MCF 10A (cell line): Measurements from ENCODE around the gene IKZF3. TPM values are rescaled to one million over a fixed set of nuclear protein-coding genes. Genes with fewer than 3 reads are reported as not detected.

ENCODE experiments used
- BruUV-seq: library from RNA; stranded (reverse); fragments of 400-500 nt; replicated peaks from 2 replicates; lab custom pipeline; 2021; lab: Mats Ljungman, UMichigan
- CTCF ChIA-PET: fragments of 300-600 bp; sonication (Branson Sonifier 250); formaldehyde crosslinking; extraction: SDS; loops from one replicate; lab custom pipeline; 2021; ENCODE audit warnings: antibody characterized with exemption, inconsistent platforms; lab: Yijun Ruan, JAX
- POLR2A ChIA-PET: fragments of 300-600, 350-650 bp; sonication (Branson Sonifier 250); formaldehyde crosslinking; extraction: SDS; loops from one replicate; lab custom pipeline; 2020; ENCODE audit warnings: antibody characterized with exemption, inconsistent platforms; lab: Yijun Ruan, JAX
- DNase-seq: peaks from one replicate; pipeline ENCODE4 v3.0.0-alpha.2; 2018; ENCODE audit not compliant: unreplicated experiment
- H3K27ac Mint-ChIP-seq: one replicate; pipeline ENCODE4 v1.8.0; 2022; ENCODE audit warnings: mild to moderate bottlenecking, low read depth, mixed read lengths; ENCODE audit not compliant: unreplicated experiment
- H3K27me3 Mint-ChIP-seq: one replicate; pipeline ENCODE4 v1.8.0; 2022; ENCODE audit warnings: mixed read lengths; ENCODE audit not compliant: insufficient read depth, unreplicated experiment
- H3K36me3 Mint-ChIP-seq: one replicate; pipeline ENCODE4 v1.8.0; 2022; ENCODE audit warnings: mild to moderate bottlenecking, moderate library complexity, mixed read lengths; ENCODE audit not compliant: insufficient read depth, unreplicated experiment
- H3K4me1 Mint-ChIP-seq: one replicate; pipeline ENCODE4 v1.8.0; 2022; ENCODE audit warnings: mixed read lengths; ENCODE audit not compliant: insufficient read depth, unreplicated experiment
- H3K4me3 Mint-ChIP-seq: one replicate; pipeline ENCODE4 v1.8.0; 2022; ENCODE audit warnings: mild to moderate bottlenecking, moderate library complexity, mixed read lengths; ENCODE audit not compliant: unreplicated experiment
- H3K9me3 Mint-ChIP-seq: one replicate; pipeline ENCODE4 v1.8.0; 2022; ENCODE audit warnings: mixed read lengths; ENCODE audit not compliant: unreplicated experiment
- CTCF ChIP-seq: fragments of 200-600 bp; IDR thresholded peaks from one replicate; pipeline ENCODE4 v1.8.0; 2022; ENCODE audit warnings: antibody characterized with exemption, mild to moderate bottlenecking; ENCODE audit not compliant: unreplicated experiment
- intact Hi-C: fragments of 100-400 bp; cut with micrococcal nuclease; formaldehyde crosslinking; loops from 2 replicates; pipeline ENCODE4 v1.14.1; 2022
- total RNA-seq: library from RNA; stranded (reverse); gene quantifications from 2 replicates; pipeline ENCODE4 v1.2.3, GENCODE V29; 2022

IKZF3 gene
- total RNA-seq, 1 experiment from 2014 or later = not detected

- Mint-ChIP-seq H3K9me3 (no peaks in the 10 kb centered on the region), H3K4me3 (no peak overlapping the region), H3K27me3 (peaks cover 96% of the 10 kb centered on the region), H3K4me1 (no peaks in the 10 kb centered on the region), H3K27ac (no peak overlapping the region), H3K36me3 (peaks cover 5% of the 10 kb centered on the region)
- TF ChIP-seq CTCF = no peak
- no TSS peak for BruUV-seq
- ChIA-PET CTCF (interaction anchor here (1.3 to 1.5 kb wide), 2 partner anchors 57 to 163 kb away, joined by 3 to 4 read pairs; no protein-coding TSS in a partner anchor), POLR2A (interaction anchor here (0.7 kb wide), 1 partner anchor 32 kb away, joined by 3 read pairs; no protein-coding TSS in a partner anchor)
- intact Hi-C loops = no loop called here
- DNase-seq = no peak
These were observed 77.1 kb downstream of the IKZF3 start for GRCh38 chr17:39787041-39787440.

- intact Hi-C loops = no loop called here
- Mint-ChIP-seq H3K36me3 (peaks cover 10% of the 10 kb centered on the region), H3K4me3 (no peak overlapping the region), H3K27ac (no peak overlapping the region), H3K9me3 (no peaks in the 10 kb centered on the region), H3K4me1 (no peaks in the 10 kb centered on the region), H3K27me3 (peaks cover 97% of the 10 kb centered on the region)
- ChIA-PET POLR2A (interaction anchor here (0.9 kb wide), 1 partner anchor 22 kb away, joined by 3 read pairs; no protein-coding TSS in a partner anchor), CTCF (interaction anchor here (0.6 kb wide), 1 partner anchor 193 kb away, joined by 3 read pairs; no protein-coding TSS in a partner anchor)
- TF ChIP-seq CTCF = no peak
- DNase-seq = no peak
- no TSS peak for BruUV-seq
These were observed 81.1 kb downstream of the IKZF3 start for GRCh38 chr17:39782980-39783379.

- intact Hi-C loops = no loop called here
- POLR2A ChIA-PET = interaction anchor here (0.9 to 1.2 kb wide), 2 partner anchors 12 to 23 kb away, joined by 3 to 4 read pairs; no protein-coding TSS in a partner anchor
- Mint-ChIP-seq H3K9me3 (no peaks in the 10 kb centered on the region), H3K4me3 (no peak overlapping the region), H3K4me1 (no peaks in the 10 kb centered on the region), H3K36me3 (peaks cover 11% of the 10 kb centered on the region), H3K27ac (no peak overlapping the region), H3K27me3 (peaks cover 97% of the 10 kb centered on the region)
- CTCF ChIA-PET = no interaction called here
- DNase-seq = no peak
- no peak for TF ChIP-seq CTCF
- BruUV-seq = no TSS peak
These were observed 81.6 kb downstream of the IKZF3 start for GRCh38 chr17:39782481-39782880.

GRCh38 chr17:39781861-39782213 lies 82.3 kb downstream of the IKZF3 start:
- H3K27me3 Mint-ChIP-seq = peaks cover 97% of the 10 kb centered on the region
- H3K4me3 Mint-ChIP-seq = no peak overlapping the region
- intact Hi-C loops = no loop called here
- DNase-seq = no peak
- H3K9me3 Mint-ChIP-seq = no peaks in the 10 kb centered on the region
- H3K36me3 Mint-ChIP-seq = peaks cover 11% of the 10 kb centered on the region
- no TSS peak for BruUV-seq
- ChIA-PET POLR2A (interaction anchor here (1.2 kb wide), 1 partner anchor 12 kb away, joined by 4 read pairs; no protein-coding TSS in a partner anchor), CTCF (interaction anchor here (0.6 kb wide), 1 partner anchor 28 kb away, joined by 3 read pairs; no protein-coding TSS in a partner anchor)
- no peaks in the 10 kb centered on the region for H3K4me1 Mint-ChIP-seq
- H3K27ac Mint-ChIP-seq = no peak overlapping the region
- TF ChIP-seq CTCF = no peak
